Kidney tubule cell (primary cell): Measurements from ENCODE around the gene VGLL4.
"Not testable (repeated sequence)": the region's sequence is repeated elsewhere in the genome, so short reads cannot be mapped to it uniquely, and the experiment has no call there.

Experiments used
- DNase-seq: peaks from one replicate; pipeline ENCODE4 v3.0.0-alpha.2; 2018; ENCODE audit warnings: low spot score

The VGLL4 gene

GRCh38 chr3:11606090-11606784, 37.5 kb downstream of the VGLL4 start:
- no peak for DNase-seq

GRCh38 chr3:11605398-11605797, 38.3 kb downstream of the VGLL4 start:
- DNase-seq, result no peak

GRCh38 chr3:11604139-11604892, 39.4 kb downstream of the VGLL4 start:
- DNase-seq, result no peak

GRCh38 chr3:11603628-11604027, 40.1 kb downstream of the VGLL4 start:
- no peak for DNase-seq

- DNase-seq, result no peak
Observed at GRCh38 chr3:11602886-11603527, 40.7 kb downstream of the VGLL4 start.

GRCh38 chr3:11602239-11602840, 41.4 kb downstream of the VGLL4 start:
- DNase-seq, result no peak

- no peak for DNase-seq
Observed at GRCh38 chr3:11601446-11602238, 42.1 kb downstream of the VGLL4 start.

- peak; percentile 100 for DNase-seq
Observed at GRCh38 chr3:11600501-11601282, 43.0 kb downstream of the VGLL4 start.

- DNase-seq, result no peak
Observed at GRCh38 chr3:11596387-11596786, 47.3 kb downstream of the VGLL4 start.

- DNase-seq, result not testable (repeated sequence)
Observed at GRCh38 chr3:11595024-11595423, 48.7 kb downstream of the VGLL4 start.

- DNase-seq, result no peak
Observed at GRCh38 chr3:11593318-11594034, 50.2 kb downstream of the VGLL4 start.

GRCh38 chr3:11592445-11593298, 51.0 kb downstream of the VGLL4 start:
- no peak for DNase-seq

- peak; percentile 92 for DNase-seq
Observed at GRCh38 chr3:11591391-11592282, 52.1 kb downstream of the VGLL4 start.

GRCh38 chr3:11591002-11591355, 52.7 kb downstream of the VGLL4 start:
- peak; percentile 36 for DNase-seq

GRCh38 chr3:11589706-11590105, 54.0 kb downstream of the VGLL4 start:
- no peak for DNase-seq

GRCh38 chr3:11588755-11589154, 55.0 kb downstream of the VGLL4 start:
- no peak for DNase-seq

- no peak for DNase-seq
Observed at GRCh38 chr3:11588338-11588737, 55.4 kb downstream of the VGLL4 start.

- DNase-seq, result no peak
Observed at GRCh38 chr3:11587766-11588165, 55.9 kb downstream of the VGLL4 start.
